Osteoblast (primary cell): ENCODE results near the gene HAS3. TPM values are rescaled to one million over a fixed set of nuclear protein-coding genes. Genes with fewer than 3 reads are reported as not detected.
A peak's percentile ranks its signal among the peaks of the same experiment; 100 is the strongest.

Experiments used
- DNase-seq: peaks from one replicate; pipeline ENCODE4 v3.0.0; 2011; ENCODE audit warnings: low spot score, mixed read lengths; ENCODE audit not compliant: insufficient read length; ENCODE audit errors: missing footprints
- H2AFZ ChIP-seq: 2 replicates; pipeline ENCODE4 v1.6.0; 2011; ENCODE audit warnings: mild to moderate bottlenecking, low read length
- H3K27ac ChIP-seq: 2 replicates; pipeline ENCODE4 v1.5.1; 2011; ENCODE audit warnings: mild to moderate bottlenecking, low read depth, low read length, moderate library complexity
- H3K27me3 ChIP-seq: 2 replicates; pipeline ENCODE4 v1.6.0; 2012; ENCODE audit warnings: mild to moderate bottlenecking, control low read depth, inconsistent platforms, low read length, moderate library complexity; ENCODE audit not compliant: insufficient read depth
- H3K36me3 ChIP-seq: 2 replicates; pipeline ENCODE4 v1.5.1; 2011; ENCODE audit warnings: mild to moderate bottlenecking, low read length, control low read depth, moderate library complexity; ENCODE audit not compliant: insufficient read depth
- H3K4me1 ChIP-seq: 2 replicates; pipeline ENCODE4 v1.5.1; 2011; ENCODE audit warnings: mild to moderate bottlenecking, low read length, control low read depth, moderate library complexity; ENCODE audit not compliant: insufficient read depth
- H3K4me2 ChIP-seq: 2 replicates; pipeline ENCODE4 v1.6.0; 2011; ENCODE audit warnings: mild to moderate bottlenecking, low read length; ENCODE audit not compliant: insufficient read depth
- H3K4me3 ChIP-seq: fragments of 200-600 bp; sonication (generic); 3 replicates; pipeline ENCODE4 v1.5.1; 2012; ENCODE audit warnings: mild to moderate bottlenecking, low read length, inconsistent platforms; ENCODE audit not compliant: insufficient read depth
- H3K79me2 ChIP-seq: 2 replicates; pipeline ENCODE4 v1.6.0; 2012; ENCODE audit warnings: mild to moderate bottlenecking, low read length, control low read depth, inconsistent platforms; ENCODE audit not compliant: insufficient read depth
- H3K9me3 ChIP-seq: 2 replicates; pipeline ENCODE4 v1.5.1; 2011; ENCODE audit warnings: low read depth, low read length, control low read depth
- H4K20me1 ChIP-seq: 2 replicates; pipeline ENCODE4 v1.6.0; 2012; ENCODE audit warnings: mild to moderate bottlenecking, low read length, control low read depth; ENCODE audit not compliant: insufficient read depth
- CTCF ChIP-seq: IDR thresholded peaks from 2 replicates; pipeline ENCODE4 v1.5.1; 2011; ENCODE audit warnings: mild to moderate bottlenecking, low read depth, low read length, moderate library complexity; ENCODE audit errors: extremely low read depth
- total RNA-seq: library from RNA; depleted of rRNA; stranded (reverse); fragments of >200 nt; gene quantifications from 2 replicates; pipeline ENCODE4 v1.2.3, GENCODE V29; 2012

The HAS3 gene
- total RNA-seq, 1 donor, result 1.4 TPM

- Histone ChIP-seq H3K4me1 (peaks cover 15% of the 10 kb centered on the region), H3K27ac (no peak overlapping the region), H3K4me2 (no peak overlapping the region), H2AFZ (no peak overlapping the region), H3K9me3 (no peaks in the 10 kb centered on the region), H3K4me3 (no peak overlapping the region), H3K79me2 (no peaks in the 10 kb centered on the region), H3K27me3 (no peaks in the 10 kb centered on the region), H3K36me3 (peaks cover 38% of the 10 kb centered on the region), H4K20me1 (peaks cover 42% of the 10 kb centered on the region)
- no peak for TF ChIP-seq CTCF
- no peak for DNase-seq
Measured at GRCh38 chr16:69111216-69111875, 5.9 kb downstream of the HAS3 start.

- Histone ChIP-seq H3K27me3 (no peaks in the 10 kb centered on the region), H3K27ac (no peak overlapping the region), H2AFZ (no peak overlapping the region), H4K20me1 (peaks cover 45% of the 10 kb centered on the region), H3K36me3 (peaks cover 43% of the 10 kb centered on the region), H3K79me2 (peaks cover 2% of the 10 kb centered on the region), H3K4me1 (peaks cover 13% of the 10 kb centered on the region), H3K4me2 (no peak overlapping the region), H3K4me3 (no peak overlapping the region), H3K9me3 (no peaks in the 10 kb centered on the region)
- no peak for TF ChIP-seq CTCF
- no peak for DNase-seq
Measured at GRCh38 chr16:69111876-69112230, 6.4 kb downstream of the HAS3 start.

GRCh38 chr16:69112285-69113129 lies 7.1 kb downstream of the HAS3 start:
- Histone ChIP-seq H3K9me3 (no peaks in the 10 kb centered on the region), H3K4me1 (peaks cover 7% of the 10 kb centered on the region), H3K27ac (no peak overlapping the region), H3K27me3 (no peaks in the 10 kb centered on the region), H3K36me3 (peaks cover 49% of the 10 kb centered on the region), H3K4me2 (no peak overlapping the region), H3K79me2 (peaks cover 2% of the 10 kb centered on the region), H2AFZ (no peak overlapping the region), H3K4me3 (no peak overlapping the region), H4K20me1 (peaks cover 46% of the 10 kb centered on the region)
- peak; percentile 79 for TF ChIP-seq CTCF
- peak; percentile 96 for DNase-seq

GRCh38 chr16:69113216-69113615 lies 7.8 kb downstream of the HAS3 start:
- Histone ChIP-seq H3K27me3 (no peaks in the 10 kb centered on the region), H3K36me3 (peaks cover 56% of the 10 kb centered on the region), H4K20me1 (peaks cover 39% of the 10 kb centered on the region), H3K27ac (no peak overlapping the region), H3K4me2 (no peak overlapping the region), H3K4me1 (no peaks in the 10 kb centered on the region), H3K4me3 (no peak overlapping the region), H3K9me3 (no peaks in the 10 kb centered on the region), H2AFZ (no peak overlapping the region), H3K79me2 (peaks cover 2% of the 10 kb centered on the region)
- no peak for TF ChIP-seq CTCF
- no peak for DNase-seq
